ENCODE data around the gene ELK4.

Gene ELK4

DNA sequence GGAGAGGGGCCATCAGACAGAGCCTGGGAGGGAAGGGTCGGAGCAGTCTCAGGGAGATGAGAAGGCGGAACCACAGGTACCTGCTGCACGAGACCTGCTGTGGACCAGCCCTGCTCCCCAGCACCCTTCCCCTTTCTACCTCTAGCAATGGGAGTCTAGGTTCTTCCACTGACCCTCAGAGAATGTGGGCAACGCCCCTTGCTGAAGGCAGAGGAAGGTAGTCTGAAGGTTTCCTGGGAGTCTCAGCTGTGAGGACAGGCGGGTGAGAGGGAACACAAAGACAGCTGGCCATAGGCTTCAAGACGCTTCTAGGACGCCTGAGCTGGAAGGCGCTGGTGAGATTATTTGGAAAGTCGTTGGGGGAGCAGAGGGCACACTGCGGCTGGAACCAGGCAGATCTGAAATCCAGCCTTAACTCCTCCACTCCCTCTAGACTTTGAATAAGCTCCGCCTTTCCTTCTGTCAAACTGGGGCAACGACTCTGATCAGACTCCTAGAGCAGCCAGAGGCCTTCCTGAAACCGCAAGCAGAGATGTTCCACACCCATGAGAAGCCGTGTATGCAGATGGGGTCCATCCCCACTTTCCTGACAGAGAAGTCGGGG, 30.4 kb upstream of the ELK4 start:
- peak overlapping the region; percentile 52; the same call in 1 of the 2 replicates for H3K27ac ChIP-seq
- TF ChIP-seq, protein P1, sequence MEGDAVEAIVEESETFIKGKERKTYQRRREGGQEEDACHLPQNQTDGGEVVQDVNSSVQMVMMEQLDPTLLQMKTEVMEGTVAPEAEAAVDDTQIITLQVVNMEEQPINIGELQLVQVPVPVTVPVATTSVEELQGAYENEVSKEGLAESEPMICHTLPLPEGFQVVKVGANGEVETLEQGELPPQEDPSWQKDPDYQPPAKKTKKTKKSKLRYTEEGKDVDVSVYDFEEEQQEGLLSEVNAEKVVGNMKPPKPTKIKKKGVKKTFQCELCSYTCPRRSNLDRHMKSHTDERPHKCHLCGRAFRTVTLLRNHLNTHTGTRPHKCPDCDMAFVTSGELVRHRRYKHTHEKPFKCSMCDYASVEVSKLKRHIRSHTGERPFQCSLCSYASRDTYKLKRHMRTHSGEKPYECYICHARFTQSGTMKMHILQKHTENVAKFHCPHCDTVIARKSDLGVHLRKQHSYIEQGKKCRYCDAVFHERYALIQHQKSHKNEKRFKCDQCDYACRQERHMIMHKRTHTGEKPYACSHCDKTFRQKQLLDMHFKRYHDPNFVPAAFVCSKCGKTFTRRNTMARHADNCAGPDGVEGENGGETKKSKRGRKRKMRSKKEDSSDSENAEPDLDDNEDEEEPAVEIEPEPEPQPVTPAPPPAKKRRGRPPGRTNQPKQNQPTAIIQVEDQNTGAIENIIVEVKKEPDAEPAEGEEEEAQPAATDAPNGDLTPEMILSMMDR (conservative IDR thresholded peaks at IDR 0.05), result no peak
- no peak for TF ChIP-seq ZFX (IDR thresholded peaks at IDR 0.05)

DNA sequence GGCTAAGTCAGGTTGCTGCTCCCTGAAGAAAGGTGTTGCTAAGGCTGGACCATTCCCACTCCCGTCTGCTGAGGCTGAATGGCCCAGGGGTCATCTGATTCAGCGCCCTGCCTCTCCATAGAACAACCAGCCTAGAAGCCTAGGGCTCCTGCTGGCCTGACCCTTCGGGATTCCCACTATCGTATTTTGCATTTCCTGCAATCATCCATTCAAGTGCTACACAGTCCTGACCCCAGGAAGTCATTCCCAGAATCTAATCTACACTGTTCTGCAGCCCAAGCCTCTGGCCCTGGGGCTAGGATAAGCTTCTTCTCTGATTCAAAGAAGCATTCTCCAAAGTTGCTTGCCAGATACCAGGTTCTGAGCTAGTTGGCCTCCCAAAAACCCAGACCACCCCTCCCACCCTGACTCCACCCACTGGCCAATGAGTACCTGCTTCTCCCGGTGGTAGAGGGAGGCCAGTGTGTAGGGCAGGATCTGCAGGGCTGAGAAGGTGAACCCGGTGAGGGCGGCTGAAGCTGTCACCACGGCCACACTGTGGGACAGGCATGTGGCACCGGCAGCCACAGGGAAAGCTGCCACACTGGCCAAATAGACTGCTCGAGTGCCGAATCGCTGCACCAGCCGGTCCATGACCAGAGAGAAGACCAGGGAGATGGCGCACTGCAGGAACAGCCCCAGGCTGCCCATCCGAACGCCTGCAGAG, 29.8 kb upstream of the ELK4 start:
- TF ChIP-seq ZFX (IDR thresholded peaks at IDR 0.05), result no peak
- TF ChIP-seq, protein P1 (conservative IDR thresholded peaks at IDR 0.05), result no peak
- peak overlapping the region; percentile 52 for H3K27ac ChIP-seq

DNA sequence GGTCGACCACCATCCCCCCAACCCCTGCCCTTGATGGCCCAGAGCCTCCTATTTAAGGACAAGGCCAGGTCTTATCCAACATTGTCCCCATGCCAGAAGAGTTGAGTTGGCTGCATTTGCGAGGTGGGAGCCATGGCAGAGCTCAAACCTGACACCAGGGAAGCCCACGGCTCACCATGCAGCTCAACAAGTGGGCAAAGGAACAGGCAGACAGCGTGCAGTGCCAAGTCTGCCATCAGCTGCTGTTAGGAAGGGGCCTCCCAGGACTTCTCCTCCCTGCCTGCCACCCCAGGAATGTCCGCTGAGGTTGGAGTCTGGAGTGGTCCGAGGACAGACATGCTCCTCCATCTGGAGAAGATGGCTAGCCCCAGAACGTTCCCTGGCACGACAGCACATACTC, 28.6 kb upstream of the ELK4 start:
- H3K27ac ChIP-seq, result peak overlapping the region; percentile 52
- TF ChIP-seq, protein P1 (conservative IDR thresholded peaks at IDR 0.05), result no peak
- TF ChIP-seq ZFX (IDR thresholded peaks at IDR 0.05), result no peak

DNA sequence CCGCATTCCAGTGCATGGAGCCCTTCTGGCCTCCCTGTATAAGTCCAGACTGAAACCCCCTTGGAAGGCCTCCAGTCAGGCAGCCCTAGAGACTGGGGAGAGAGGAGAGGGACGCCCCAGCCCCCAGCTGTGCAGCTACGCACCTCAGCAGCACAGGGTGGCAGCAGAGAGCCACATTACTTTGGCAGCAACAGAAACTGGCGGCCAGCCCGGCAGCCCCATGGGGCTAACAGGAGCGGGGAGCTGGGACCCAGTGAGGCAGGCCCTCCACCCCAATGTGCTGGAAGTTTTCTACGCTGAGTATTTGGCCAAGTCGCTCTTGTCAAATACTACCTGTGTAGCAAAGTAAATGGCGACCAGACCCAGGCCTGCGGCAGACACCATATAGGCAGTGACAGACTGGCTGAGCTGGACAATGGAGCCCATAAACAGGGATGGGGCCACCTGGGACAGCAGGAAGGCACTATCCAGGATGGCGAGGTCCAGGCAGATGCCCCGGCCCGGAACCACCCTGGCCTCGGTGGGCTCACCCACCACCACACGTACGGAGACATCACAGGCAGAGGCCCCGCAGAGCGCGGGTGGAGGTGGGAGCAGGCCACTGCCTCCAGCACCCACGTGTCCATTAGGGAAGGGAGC, 27.3 kb upstream of the ELK4 start:
- peak overlapping the region; percentile 52 for H3K27ac ChIP-seq
- TF ChIP-seq, protein P1 (conservative IDR thresholded peaks at IDR 0.05), result peak; percentile 91
- TF ChIP-seq ZFX (IDR thresholded peaks at IDR 0.05), result no peak

DNA sequence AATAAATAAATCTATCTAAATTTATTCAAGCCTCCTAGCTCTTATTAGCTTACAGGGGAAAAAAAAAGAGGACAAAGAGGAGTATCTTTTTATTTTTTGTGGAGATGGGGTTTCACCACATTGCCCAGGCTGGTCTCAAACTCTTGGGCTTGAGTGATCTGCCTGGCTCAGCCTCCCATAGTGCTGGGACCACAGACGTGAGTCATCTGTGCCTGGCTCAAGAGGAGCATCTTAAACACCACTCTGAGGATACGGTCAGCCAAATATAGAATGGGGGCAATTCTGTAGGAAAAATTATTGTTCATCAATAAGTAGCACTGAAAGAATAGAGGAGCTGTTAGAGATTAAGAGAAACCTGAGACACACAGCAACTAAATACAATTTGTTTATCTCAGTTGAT, 24.4 kb upstream of the ELK4 start:
- no peak overlapping the region for H3K27ac ChIP-seq
- TF ChIP-seq, protein P1 (conservative IDR thresholded peaks at IDR 0.05), result no peak
- no peak for TF ChIP-seq ZFX (IDR thresholded peaks at IDR 0.05)

DNA sequence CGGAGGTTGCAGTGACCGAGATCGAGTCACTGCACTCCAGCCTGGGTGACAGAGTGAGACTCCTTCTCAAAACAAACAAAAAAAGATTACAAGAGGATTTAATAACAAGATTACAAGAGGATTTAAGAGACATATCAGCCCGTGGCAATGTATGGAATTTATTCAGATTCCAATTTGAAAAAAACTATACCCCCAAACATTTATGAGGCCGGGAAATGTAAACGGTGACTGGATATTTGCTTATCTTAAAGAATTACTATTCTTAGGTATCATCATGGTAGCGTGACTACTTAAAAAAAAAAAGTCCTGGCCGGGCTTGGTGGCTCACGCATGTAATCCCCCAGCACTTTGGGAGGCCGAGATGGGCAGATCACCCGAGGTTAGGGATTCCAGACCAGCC, 21.2 kb upstream of the ELK4 start:
- H3K27ac ChIP-seq, result no peak overlapping the region
- TF ChIP-seq ZFX (IDR thresholded peaks at IDR 0.05), result no peak
- TF ChIP-seq, protein P1 (conservative IDR thresholded peaks at IDR 0.05), result no peak

DNA sequence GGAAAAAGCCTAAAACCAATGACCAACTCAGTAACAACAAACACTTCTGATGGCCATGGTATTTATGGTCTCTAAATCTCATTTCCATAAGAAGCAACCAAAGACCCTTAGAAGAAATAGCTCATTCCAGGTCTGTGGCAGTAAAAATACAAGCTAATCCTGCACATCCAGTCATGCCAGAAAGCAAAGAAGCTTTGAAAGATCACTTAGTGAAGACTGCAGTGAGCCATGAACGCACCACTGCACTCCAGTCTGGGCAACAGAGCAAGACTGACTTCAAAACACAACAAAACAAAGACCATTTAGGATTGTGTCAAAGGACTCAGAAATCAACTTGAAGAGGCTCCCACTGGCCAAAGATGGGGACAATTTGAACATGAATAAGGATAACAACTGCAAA, 18.4 kb upstream of the ELK4 start:
- no peak for TF ChIP-seq ZFX (IDR thresholded peaks at IDR 0.05)
- TF ChIP-seq, protein P1 (conservative IDR thresholded peaks at IDR 0.05), result no peak
- H3K27ac ChIP-seq, result no peak overlapping the region
